GM18499 (cell line): ENCODE measurements around the gene CFAP77.

ENCODE experiments used
- ATAC-seq: cut with Tn5 transposase; IDR thresholded peaks from one replicate; pipeline ENCODE4 v1.9.1; 2021; ENCODE audit warnings: moderate number of reproducible peaks; ENCODE audit not compliant: insufficient read depth, unreplicated experiment

The CFAP77 gene

GRCh38 chr9:132447346-132447745 lies 37.3 kb downstream of the CFAP77 start:
- ATAC-seq: no peak

DNA sequence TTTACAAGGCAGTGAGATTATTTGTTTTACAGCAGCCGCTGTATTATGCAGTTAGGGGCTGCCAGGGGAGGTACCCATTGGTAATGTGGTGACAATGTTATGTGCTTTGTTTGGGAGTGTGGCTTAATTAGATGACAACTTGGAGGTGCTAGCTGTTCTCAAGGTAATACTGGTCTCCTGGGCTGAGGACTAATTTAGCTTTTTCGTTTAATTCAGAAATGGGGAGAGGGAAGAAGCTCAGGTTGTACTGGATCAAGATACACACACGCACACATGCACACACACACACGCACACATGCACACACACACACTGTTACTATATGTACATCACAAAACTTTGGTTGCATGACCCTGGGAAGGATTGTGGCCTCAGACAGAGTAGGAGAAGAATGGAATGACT lies 37.9 kb downstream of the CFAP77 start:
- no peak for ATAC-seq

DNA sequence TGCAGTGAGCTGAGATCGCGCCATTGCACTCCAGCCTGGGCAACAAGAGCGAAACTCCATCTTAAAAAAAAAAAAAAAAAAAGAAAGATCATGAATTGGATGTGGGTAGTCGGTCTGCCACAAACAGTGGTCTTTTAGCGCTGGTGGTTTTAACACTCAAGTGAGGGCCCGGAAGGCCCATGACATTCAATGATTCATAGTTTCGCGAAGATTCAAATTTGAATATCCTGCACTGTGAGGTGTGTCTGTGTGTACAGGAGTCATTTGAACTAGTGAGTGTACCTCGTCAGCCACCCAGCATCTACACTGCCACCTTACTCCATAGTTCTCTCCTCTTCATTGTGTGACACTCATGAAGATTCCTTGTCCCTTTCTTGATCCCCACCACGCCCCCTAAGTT lies 41.3 kb downstream of the CFAP77 start:
- ATAC-seq: no peak

- no peak for ATAC-seq
Measured at GRCh38 chr9:132456241-132456640, 46.2 kb downstream of the CFAP77 start.

GRCh38 chr9:132457504-132458236 lies 47.7 kb downstream of the CFAP77 start:
- no peak for ATAC-seq

GRCh38 chr9:132458432-132458831 lies 48.4 kb downstream of the CFAP77 start:
- no peak for ATAC-seq

- ATAC-seq: no peak
Measured at GRCh38 chr9:132459661-132460060, 49.6 kb downstream of the CFAP77 start.

DNA sequence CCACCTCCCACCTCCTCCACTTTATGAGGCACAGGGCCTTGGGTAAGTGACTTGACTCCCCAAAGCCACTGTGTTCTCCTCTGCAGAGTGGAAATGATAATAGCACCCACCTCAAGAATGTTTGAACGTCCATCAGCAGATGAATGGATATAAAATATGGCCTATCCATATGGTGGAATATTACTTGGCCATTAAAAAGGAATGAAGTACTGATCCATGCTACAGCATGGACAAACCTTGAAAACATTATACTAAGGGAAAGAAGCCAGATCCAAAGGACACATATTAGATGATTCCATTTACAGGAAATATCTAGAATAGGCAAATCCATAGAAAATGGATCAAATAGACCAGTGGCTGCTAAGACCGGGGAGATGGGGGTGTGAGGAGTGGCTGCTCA lies 50.2 kb downstream of the CFAP77 start:
- no peak for ATAC-seq

GRCh38 chr9:132461281-132461896 lies 51.4 kb downstream of the CFAP77 start:
- ATAC-seq: no peak

DNA sequence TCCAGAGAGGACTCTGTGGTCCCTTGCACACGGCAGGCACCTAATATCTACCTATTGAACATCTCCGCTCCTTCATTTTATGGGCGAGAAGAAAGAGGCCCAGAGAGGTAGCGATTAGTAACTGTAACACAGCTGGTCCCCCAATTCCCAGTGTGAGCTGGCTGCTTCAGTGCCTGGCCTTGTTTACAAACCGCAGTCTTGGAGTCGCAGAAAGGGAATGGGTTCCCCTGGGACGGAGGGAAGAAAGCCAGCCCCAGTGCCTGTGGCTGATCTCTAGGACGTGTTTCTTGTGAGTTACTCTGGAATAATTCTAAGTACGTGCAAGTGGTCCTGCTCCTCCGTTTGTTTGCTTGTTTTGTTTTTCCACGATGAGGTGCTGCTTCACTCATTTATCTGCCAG lies 52.0 kb downstream of the CFAP77 start:
- ATAC-seq: no peak

DNA sequence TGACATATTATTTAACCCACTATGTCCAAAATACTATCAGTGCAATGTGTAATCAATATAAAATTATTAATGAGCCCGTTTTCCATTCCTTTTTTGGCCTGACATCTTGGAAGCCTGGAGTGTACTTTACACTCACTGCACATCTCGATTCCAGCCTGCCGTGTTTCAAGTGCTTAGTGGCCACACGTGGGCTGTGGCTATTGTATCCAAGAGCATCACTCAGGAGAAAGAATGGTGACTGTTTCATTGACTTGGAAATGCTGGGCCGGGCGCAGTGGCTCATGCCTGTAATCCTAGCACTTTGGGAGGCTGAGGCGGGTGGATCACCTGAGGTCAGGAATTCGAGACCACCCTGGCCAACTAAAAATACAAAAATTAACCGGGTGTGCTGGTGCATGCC lies 54.5 kb downstream of the CFAP77 start:
- no peak for ATAC-seq

- ATAC-seq: no peak
Measured at GRCh38 chr9:132465131-132465635, 55.2 kb downstream of the CFAP77 start.

DNA sequence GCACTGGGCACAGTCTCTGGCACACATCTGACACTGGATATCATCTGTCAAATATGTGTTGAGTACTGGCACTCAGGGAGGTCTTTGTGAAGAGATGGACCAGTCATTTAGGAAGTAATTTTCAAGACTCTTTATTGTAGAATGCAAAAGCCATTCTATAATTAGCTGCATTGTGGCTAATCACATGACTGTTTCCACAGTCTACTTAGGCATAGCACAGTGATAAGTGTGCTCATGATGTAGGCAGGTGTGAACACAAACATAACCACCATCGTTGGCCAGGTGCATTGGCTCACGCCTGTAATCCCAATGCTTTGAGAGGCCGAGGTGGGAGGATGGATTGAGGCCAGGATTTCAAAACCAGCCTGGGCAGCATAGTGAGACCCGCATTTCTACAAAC lies 62.2 kb downstream of the CFAP77 start:
- ATAC-seq: no peak

GRCh38 chr9:132472599-132472998 lies 62.6 kb downstream of the CFAP77 start:
- ATAC-seq: no peak

- ATAC-seq: no peak
Measured at GRCh38 chr9:132474253-132474652, 64.2 kb downstream of the CFAP77 start.

GRCh38 chr9:132478353-132479050 lies 68.5 kb downstream of the CFAP77 start:
- ATAC-seq: no peak

- no peak for ATAC-seq
Measured at GRCh38 chr9:132479733-132480132, 69.7 kb downstream of the CFAP77 start.

- no peak for ATAC-seq
Measured at GRCh38 chr9:132481053-132481849, 71.2 kb downstream of the CFAP77 start.

DNA sequence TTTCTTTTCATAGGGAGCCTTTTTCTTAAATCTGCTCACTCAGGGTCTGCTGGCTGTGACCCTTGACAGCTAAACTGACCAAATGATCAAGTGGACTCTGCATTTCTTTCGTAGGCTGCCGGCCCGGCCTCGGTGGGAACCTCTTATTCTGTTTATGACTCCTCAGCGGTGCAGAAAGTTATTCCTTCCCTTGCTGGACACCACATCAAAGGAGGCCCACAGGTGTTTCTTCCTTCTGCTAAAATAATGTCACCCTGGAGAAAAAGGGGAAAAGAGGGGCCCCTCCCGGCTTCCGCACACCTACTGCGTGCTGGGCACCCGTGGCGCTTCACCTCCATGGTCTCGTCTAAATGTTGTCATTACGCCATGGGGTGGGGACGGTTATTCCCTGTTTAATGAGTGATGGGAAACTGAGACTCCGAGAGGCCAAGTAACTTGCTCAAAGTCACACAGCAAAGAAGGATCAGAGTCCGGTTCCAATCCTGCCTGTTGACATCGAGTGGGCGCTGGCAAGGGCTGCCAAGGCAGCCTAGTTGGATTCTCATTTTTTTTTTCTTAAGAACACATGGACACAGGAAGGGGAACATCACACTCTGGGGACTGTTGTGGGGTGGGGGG lies 72.3 kb downstream of the CFAP77 start:
- no peak for ATAC-seq

- ATAC-seq: no peak
Measured at GRCh38 chr9:132485393-132485792, 75.4 kb downstream of the CFAP77 start.
